ENCODE measurements around the gene HOXD8.

HOXD8 gene

DNA sequence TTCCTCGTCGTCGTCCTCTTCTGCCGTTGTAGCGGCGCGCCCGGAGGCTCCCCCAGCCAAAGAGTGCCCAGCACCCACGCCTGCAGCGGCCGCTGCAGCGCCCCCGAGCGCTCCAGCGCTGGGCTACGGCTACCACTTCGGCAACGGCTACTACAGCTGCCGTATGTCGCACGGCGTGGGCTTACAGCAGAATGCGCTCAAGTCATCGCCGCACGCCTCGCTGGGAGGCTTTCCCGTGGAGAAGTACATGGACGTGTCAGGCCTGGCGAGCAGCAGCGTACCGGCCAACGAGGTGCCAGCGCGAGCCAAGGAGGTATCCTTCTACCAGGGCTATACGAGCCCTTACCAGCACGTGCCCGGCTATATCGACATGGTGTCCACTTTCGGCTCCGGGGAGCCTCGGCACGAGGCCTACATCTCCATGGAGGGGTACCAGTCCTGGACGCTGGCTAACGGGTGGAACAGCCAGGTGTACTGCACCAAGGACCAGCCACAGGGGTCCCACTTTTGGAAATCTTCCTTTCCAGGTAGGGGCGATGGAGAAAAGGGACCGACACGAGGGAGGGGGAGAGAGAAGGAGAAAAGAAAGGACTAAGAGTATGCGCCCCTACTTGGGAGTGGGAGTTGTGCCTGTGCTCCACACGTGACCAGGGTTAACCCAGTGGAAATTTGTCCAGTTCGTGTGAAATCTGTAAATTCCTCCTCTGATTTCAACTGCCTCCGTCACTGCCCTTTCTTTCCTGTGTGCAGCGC lies 36.2 kb upstream of the HOXD8 start:
- peaks cover 96% of the 10 kb centered on the region for H3K27me3 Mint-ChIP-seq (ENCODE audit: low read depth)
- H3K4me3 Mint-ChIP-seq, result peak overlapping the region; percentile 22 to 78 (median 52)
- H3K4me1 Mint-ChIP-seq, result peaks cover 28% of the 10 kb centered on the region
- H3K9me3 Mint-ChIP-seq, result no peaks in the 10 kb centered on the region
- TF ChIP-seq, protein P1, sequence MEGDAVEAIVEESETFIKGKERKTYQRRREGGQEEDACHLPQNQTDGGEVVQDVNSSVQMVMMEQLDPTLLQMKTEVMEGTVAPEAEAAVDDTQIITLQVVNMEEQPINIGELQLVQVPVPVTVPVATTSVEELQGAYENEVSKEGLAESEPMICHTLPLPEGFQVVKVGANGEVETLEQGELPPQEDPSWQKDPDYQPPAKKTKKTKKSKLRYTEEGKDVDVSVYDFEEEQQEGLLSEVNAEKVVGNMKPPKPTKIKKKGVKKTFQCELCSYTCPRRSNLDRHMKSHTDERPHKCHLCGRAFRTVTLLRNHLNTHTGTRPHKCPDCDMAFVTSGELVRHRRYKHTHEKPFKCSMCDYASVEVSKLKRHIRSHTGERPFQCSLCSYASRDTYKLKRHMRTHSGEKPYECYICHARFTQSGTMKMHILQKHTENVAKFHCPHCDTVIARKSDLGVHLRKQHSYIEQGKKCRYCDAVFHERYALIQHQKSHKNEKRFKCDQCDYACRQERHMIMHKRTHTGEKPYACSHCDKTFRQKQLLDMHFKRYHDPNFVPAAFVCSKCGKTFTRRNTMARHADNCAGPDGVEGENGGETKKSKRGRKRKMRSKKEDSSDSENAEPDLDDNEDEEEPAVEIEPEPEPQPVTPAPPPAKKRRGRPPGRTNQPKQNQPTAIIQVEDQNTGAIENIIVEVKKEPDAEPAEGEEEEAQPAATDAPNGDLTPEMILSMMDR (IDR thresholded peaks at IDR 0.05; ENCODE audit: unreplicated experiment in 3 of 3), result no peak
- no peak overlapping the region for H3K27ac Mint-ChIP-seq
- no peaks in the 10 kb centered on the region for H3K36me3 Mint-ChIP-seq (ENCODE audit: low read depth)

DNA sequence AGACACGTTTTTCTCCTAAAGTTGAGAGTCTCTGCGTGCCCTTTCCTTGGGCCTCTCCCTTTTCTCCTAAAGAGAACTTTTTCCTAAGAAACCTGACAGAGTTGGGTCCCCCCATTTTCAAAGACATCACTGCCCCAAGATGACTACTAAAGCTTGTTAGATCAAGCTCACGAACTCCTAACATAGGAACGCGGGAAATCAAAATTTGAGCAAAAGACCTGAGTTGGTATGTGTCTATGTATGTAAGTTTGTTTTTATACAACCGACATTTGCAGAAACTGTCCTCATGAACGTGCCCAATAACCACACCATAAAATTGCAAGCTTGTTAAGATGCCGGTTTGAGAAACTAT lies 35.6 kb upstream of the HOXD8 start:
- Mint-ChIP-seq H3K27me3 (ENCODE audit: low read depth) (peaks cover 96% of the 10 kb centered on the region), H3K4me3 (peak overlapping the region; percentile 22 to 78 (median 48)), H3K9me3 (no peaks in the 10 kb centered on the region), H3K4me1 (peaks cover 29% of the 10 kb centered on the region), H3K27ac (no peak overlapping the region), H3K36me3 (ENCODE audit: low read depth) (no peaks in the 10 kb centered on the region)
- TF ChIP-seq, protein P1 (IDR thresholded peaks at IDR 0.05; ENCODE audit: unreplicated experiment in 3 of 3), result no peak

DNA sequence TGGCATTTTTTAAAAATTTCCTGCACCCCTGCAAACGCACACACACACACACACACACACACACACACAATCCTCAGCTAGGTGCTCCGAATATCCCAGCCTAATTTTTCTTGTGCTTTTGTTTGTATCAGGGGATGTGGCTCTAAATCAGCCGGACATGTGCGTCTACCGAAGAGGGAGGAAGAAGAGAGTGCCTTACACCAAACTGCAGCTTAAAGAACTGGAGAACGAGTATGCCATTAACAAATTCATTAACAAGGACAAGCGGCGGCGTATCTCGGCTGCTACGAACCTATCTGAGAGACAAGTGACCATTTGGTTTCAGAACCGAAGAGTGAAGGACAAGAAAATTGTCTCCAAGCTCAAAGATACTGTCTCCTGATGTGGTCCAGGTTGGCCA lies 35.2 kb upstream of the HOXD8 start:
- Mint-ChIP-seq H3K27ac (no peak overlapping the region), H3K4me1 (peaks cover 31% of the 10 kb centered on the region), H3K9me3 (no peaks in the 10 kb centered on the region), H3K4me3 (no peak overlapping the region), H3K27me3 (ENCODE audit: low read depth) (peaks cover 96% of the 10 kb centered on the region), H3K36me3 (ENCODE audit: low read depth) (no peaks in the 10 kb centered on the region)
- TF ChIP-seq, protein P1 (IDR thresholded peaks at IDR 0.05; ENCODE audit: unreplicated experiment in 3 of 3), result no peak

DNA sequence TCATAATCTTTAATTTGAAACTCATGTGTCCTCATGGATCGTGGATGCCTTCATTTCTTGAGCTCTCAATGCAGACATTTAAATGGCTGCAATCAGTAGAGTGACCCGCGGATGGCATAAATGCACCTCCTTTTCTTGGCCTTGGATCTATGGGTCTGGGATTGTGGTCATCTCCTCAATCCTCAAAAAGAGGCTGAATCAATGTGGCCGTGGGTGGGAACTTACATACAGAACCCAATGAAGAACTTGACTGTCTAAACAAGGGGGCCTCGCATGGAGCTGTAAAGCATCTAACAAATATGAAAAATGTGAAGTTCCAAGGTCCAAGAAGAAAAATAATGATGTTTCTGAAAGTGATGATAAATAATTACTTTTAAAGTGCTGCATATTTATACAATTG lies 34.1 kb upstream of the HOXD8 start:
- Mint-ChIP-seq H3K9me3 (no peaks in the 10 kb centered on the region), H3K4me3 (no peak overlapping the region), H3K27ac (no peak overlapping the region), H3K4me1 (peaks cover 31% of the 10 kb centered on the region), H3K36me3 (ENCODE audit: low read depth) (no peaks in the 10 kb centered on the region), H3K27me3 (ENCODE audit: low read depth) (peaks cover 96% of the 10 kb centered on the region)
- TF ChIP-seq, protein P1 (IDR thresholded peaks at IDR 0.05; ENCODE audit: unreplicated experiment in 3 of 3), result no peak

DNA sequence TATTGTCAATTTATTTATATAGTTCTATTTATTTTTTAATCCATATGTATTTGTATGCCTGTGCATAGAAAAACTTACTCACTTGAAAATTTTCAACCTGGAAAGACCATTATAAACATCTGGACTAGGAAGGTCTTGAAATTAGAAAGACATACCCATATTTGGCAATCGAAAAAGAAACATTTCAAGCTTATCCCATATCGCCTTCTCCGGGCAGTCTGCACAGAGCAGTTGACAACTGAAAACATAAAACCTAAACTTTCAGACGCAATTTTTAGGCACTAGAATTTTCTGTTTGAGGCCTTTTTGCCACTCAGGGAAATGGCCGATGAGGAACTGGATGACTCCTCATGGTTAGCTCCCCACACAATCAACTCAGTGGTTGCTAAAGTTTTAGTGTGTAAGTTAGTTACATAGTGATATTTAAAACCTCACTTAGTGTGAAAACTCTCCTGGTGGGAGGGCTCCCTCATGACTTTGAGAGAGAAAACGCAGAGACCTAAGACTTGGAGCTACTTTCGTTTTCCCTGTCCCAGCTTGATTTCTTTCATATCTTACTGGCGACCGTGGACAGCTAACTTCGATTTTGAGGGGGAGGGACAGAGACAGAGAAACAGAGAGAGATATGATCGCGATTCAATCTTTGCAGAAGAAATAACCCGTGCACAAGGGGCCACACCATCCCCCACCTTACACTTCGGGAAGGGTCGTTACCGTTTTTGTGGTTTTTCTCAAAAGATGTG lies 33.1 kb upstream of the HOXD8 start:
- no peaks in the 10 kb centered on the region for H3K9me3 Mint-ChIP-seq
- TF ChIP-seq, protein P1 (IDR thresholded peaks at IDR 0.05; ENCODE audit: unreplicated experiment in 3 of 3), result no peak
- H3K27ac Mint-ChIP-seq, result no peak overlapping the region
- H3K4me3 Mint-ChIP-seq, result peak overlapping the region; percentile 23 to 77 (median 37)
- H3K36me3 Mint-ChIP-seq (ENCODE audit: low read depth), result no peaks in the 10 kb centered on the region
- H3K27me3 Mint-ChIP-seq (ENCODE audit: low read depth), result peaks cover 96% of the 10 kb centered on the region
- peaks cover 31% of the 10 kb centered on the region for H3K4me1 Mint-ChIP-seq
